HG02588 (cell line): ENCODE results near the gene PDZD4.

Experiments
- ATAC-seq: cut with Tn5 transposase; IDR thresholded peaks from one replicate; pipeline ENCODE4 v1.9.1; 2021; ENCODE audit warnings: mild to moderate bottlenecking, moderate library complexity; ENCODE audit not compliant: unreplicated experiment

PDZD4 gene

DNA sequence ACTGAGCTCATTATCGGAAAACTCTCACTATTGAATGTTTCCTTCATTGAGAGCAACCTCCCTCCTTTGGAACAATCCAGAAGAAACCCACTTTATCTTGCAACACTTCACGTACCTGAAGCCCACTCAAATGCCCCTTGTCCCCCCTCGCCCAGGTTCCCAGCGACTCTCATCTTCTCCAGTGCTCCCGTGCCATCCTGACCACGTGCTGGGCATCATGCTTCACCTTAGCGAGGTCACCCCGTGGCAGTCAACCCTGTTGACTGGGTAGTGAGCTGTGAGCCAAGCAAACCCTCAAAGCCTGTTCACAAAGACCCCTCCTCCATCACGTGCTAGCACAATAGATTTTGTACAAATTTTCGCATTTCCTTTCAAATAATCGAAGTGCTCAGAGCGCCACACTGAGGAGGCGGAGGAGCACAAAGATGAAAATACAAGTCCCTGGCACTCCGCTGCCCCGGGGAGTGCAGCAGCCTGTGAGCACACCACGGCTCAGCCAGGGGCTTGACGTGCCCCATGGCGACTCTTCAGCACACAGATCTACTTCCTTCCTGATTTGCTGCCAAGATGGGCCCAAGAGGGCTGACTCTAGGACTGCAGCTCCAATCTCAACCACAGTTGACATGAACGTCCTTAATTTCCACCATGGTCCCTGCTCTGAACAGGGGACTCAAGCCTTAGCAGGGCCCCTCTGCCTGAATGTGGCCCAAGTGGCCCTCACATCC, 15.6 kb downstream of the PDZD4 start:
- ATAC-seq, result no peak

- ATAC-seq, result no peak
Measured at GRCh38 chrX:153813161-153813560, 17.2 kb downstream of the PDZD4 start.

DNA sequence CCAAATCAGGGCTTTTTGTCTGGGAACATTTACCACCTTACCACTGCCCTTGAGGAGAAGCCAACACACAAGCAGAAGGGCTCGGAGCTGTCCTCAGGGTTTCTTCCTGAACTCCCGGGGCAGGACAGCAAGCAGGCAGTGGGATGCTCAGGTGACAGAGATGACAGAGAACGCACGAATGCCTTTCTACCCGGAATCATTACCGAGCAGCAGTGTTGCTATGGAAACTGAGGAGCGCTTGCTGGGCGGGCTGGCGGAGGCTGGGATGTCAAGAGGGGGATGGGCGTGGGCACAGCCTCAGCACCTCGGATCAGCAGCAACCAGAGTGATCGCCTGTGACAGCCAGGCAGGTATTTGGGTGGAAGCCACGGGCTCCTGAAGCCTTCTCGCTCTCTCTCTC, 18.1 kb downstream of the PDZD4 start:
- no peak for ATAC-seq

DNA sequence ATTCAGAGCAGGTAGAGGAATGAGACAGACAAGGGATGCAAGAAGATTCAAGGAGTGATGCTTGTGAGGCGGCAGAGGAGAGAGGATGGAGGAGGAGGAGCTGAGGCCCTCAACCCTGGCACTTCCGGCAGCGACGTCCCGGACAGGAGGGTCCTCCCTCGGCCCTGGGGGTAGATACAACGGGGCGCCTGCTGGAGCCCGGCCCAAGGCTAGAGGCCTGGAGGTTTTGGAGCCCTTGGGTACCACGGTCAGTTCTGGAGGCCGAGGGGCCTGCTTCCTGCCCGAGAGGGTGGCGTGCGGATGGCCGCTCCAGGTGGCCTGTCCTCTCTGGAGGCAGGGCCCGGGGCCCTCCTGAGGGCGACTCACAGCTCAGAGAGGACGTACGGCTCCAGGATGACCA, 22.4 kb downstream of the PDZD4 start:
- no peak for ATAC-seq

GRCh38 chrX:153806999-153807575, 23.3 kb downstream of the PDZD4 start:
- no peak for ATAC-seq

GRCh38 chrX:153805436-153805835, 24.9 kb downstream of the PDZD4 start:
- ATAC-seq, result no peak

GRCh38 chrX:153804621-153805020, 25.7 kb downstream of the PDZD4 start:
- ATAC-seq, result no peak

GRCh38 chrX:153804100-153804595, 26.2 kb downstream of the PDZD4 start:
- ATAC-seq, result no peak

DNA sequence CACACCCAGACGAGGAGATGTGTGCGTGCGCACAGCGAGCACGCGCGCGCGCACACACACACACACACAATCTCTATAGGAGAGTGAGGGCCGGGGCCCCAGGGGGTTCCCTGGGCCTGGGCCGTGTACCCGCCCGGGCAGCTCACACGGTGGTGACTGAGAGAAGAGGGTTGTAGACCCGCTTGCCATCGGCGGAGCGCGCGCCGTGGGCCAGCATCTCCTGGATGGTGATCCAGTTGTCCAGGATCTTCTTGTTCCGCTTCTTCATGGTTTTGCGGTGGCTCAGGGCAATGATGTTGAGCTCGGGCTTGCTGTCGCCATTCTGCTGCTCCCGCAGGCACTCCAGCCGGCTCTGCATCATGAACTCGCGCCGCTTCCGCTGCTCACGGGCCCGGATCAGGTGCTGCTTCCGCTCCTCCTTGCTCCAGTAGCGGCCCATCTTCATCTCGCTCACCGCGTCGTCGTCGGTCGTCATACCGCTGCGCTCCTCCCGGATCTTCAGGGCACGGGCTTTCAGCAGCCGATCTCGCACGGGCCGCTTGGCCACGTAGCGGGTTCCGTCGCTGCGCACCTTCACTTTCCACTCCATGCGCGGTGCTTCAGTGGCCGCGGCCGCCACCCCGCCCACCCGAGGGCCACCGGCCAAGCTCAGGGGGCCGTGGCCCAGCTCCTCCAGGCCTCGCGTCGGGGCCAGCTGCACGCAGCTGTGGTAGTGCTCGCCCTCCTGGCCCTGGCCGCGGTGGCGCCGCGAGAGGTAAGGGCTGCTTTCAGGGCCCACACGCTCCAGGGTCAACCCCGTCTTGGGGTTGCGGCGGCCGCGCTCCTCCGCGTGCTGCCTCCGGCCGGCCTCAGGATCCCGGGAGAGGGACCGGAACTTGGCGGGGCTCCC, 26.9 kb downstream of the PDZD4 start:
- ATAC-seq, result no peak

GRCh38 chrX:153802513-153803045, 27.8 kb downstream of the PDZD4 start:
- no peak for ATAC-seq

GRCh38 chrX:153801669-153802068, 28.7 kb downstream of the PDZD4 start:
- ATAC-seq, result no peak

GRCh38 chrX:153800746-153801145, 29.6 kb downstream of the PDZD4 start:
- ATAC-seq, result no peak

- ATAC-seq, result no peak
Measured at GRCh38 chrX:153800177-153800722, 30.1 kb downstream of the PDZD4 start.

DNA sequence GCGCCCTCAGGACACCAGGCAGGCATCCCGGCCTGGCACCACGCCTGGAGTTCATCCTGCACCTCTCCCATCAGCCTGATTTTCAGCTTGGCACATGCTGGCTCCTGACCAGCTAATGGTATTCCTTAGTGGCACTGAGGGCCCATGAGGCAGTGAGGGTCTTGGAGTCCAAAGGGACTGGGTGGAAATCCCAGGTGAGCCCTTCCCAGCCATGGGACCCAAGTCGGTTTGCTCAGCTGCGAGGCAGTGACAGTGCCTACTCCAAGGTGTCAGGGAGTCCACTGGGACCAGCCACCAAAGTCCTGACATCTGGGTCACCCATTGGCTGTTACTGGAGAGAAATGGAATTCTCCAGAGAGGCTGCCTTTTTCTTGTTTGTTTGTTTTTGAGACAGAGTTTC, 31.0 kb downstream of the PDZD4 start:
- ATAC-seq, result no peak

- no peak for ATAC-seq
Measured at GRCh38 chrX:153797415-153798015, 32.8 kb downstream of the PDZD4 start.

- no peak for ATAC-seq
Measured at GRCh38 chrX:153794897-153795816, 35.2 kb downstream of the PDZD4 start.

DNA sequence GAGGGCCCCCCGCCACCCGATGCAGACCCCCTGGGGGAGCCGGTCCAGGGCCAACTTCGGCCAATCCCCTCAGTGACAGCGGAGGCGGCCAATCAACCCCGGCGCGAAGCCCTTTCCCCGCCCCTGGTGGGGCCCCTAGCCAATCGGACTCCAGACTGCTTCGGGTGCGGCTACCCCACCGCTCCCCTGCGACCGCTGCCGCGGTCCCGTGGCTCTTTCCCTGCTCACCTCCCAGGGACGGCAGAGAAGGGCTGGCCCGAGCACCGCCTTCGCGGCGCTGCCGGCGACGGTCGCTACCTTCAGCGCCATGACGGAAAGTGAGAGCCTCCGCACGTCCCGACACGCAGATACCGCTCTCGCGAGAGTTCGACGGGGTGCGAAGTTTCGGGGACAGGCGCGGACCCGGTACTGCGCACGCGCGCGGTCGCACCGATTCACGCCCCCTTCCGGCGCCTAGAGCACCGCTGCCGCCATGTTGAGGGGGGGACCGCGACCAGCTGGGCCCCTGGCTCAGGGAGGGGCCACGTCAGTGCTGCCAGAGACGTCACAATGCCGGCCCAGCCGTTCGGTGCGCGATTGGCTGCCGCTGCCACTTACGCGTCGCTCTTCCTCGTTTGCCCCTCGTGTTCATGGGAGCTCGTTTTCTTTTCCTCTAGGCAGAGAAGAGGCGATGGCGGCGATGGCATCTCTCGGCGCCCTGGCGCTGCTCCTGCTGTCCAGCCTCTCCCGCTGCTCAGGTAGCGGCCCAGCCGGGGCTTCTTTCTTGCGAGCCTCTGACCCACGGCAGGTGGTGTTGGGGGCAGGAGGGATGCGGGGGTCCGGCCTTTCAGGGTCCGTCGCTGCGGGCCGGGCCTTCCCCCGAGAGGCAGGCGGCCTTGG, 36.1 kb downstream of the PDZD4 start, which contains the start of the genes IDH3G and SSR4:
IDH3G (minus strand) TSS at position 358 of the 879 bp plus-strand sequence; CDS start at position 309, 49 bp downstream.
SSR4 (plus strand) TSS at position 651 of the 879 bp plus-strand sequence; CDS start at position 671, 20 bp downstream.
- ATAC-seq, result peak; percentile 88

- no peak for ATAC-seq
Measured at GRCh38 chrX:153793291-153793690, 37.1 kb downstream of the PDZD4 start.
